Right atrium auricular region (tissue), 2 donors: ENCODE results near the gene TMEM242. TPM values are rescaled to one million over a fixed set of nuclear protein-coding genes. Genes with fewer than 3 reads are reported as not detected.

Source experiments
- DNase-seq: peaks from one replicate; pipeline ENCODE4 v3.0.0-alpha.2; 2019; ENCODE audit warnings: low spot score
- H3K27ac ChIP-seq, 2 donors: fragments of 200-600 bp; sonication (generic); 1 replicate in 1 of 2; 2 replicates in 1 of 2; pipeline ENCODE4 v1.5.1; 2016 to 2019
- H3K27me3 ChIP-seq, 2 donors: fragments of 200-600 bp; sonication (generic); one replicate each; pipeline versions ENCODE4 v1.5.1 to v1.6.0; 2017 to 2019
- H3K36me3 ChIP-seq: fragments of 200-600 bp; sonication (generic); one replicate; pipeline ENCODE4 v1.5.1; 2016
- H3K4me1 ChIP-seq, 2 donors: fragments of 200-600 bp; sonication (generic); one replicate each; pipeline versions ENCODE4 v1.5.1 to v1.6.0; 2017 to 2019
- H3K4me3 ChIP-seq, 2 donors: fragments of 200-600 bp; sonication (generic); 1 replicate in 1 of 2; 2 replicates in 1 of 2; pipeline ENCODE4 v1.5.1; 2017 to 2019; ENCODE audit warnings: mild to moderate bottlenecking in 1 of 2, moderate library complexity in 1 of 2
- H3K9me3 ChIP-seq, 2 donors: fragments of 200-600 bp; sonication (generic); one replicate each; pipeline ENCODE4 v1.5.1; 2019
- total RNA-seq, 2 donors: library from RNA; depleted of rRNA; stranded (reverse); fragments of >200 nt; gene quantifications; one replicate each; pipeline ENCODE4 v1.1.0, GENCODE V29; 2016
- TF ChIP-seq, protein P1 (sequence below), 2 donors: fragments of 200-600 bp; sonication (generic); IDR thresholded peaks; one replicate each; pipeline ENCODE4 v1.5.1; 2019; ENCODE audit warnings: antibody characterized with exemption in 2 of 2

The TMEM242 gene
- total RNA-seq, 2 donors from 2014 or later, result 4.9 to 6.2 TPM

GRCh38 chr6:157291356-157291755 is 32.0 kb downstream of the TMEM242 start:
- H3K27ac ChIP-seq, result no peak overlapping the region
- no peaks in the 10 kb centered on the region for H3K9me3 ChIP-seq
- no peaks in the 10 kb centered on the region for H3K27me3 ChIP-seq
- TF ChIP-seq, protein P1, sequence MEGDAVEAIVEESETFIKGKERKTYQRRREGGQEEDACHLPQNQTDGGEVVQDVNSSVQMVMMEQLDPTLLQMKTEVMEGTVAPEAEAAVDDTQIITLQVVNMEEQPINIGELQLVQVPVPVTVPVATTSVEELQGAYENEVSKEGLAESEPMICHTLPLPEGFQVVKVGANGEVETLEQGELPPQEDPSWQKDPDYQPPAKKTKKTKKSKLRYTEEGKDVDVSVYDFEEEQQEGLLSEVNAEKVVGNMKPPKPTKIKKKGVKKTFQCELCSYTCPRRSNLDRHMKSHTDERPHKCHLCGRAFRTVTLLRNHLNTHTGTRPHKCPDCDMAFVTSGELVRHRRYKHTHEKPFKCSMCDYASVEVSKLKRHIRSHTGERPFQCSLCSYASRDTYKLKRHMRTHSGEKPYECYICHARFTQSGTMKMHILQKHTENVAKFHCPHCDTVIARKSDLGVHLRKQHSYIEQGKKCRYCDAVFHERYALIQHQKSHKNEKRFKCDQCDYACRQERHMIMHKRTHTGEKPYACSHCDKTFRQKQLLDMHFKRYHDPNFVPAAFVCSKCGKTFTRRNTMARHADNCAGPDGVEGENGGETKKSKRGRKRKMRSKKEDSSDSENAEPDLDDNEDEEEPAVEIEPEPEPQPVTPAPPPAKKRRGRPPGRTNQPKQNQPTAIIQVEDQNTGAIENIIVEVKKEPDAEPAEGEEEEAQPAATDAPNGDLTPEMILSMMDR (IDR thresholded peaks at IDR 0.05), result no peak
- no peak for DNase-seq
- H3K4me3 ChIP-seq, result no peak overlapping the region
- peaks cover 8% of the 10 kb centered on the region for H3K36me3 ChIP-seq
- H3K4me1 ChIP-seq, result no peaks in the 10 kb centered on the region

- H3K4me3 ChIP-seq, result no peak overlapping the region
- H3K36me3 ChIP-seq, result peaks cover 8% of the 10 kb centered on the region
- no peak for DNase-seq
- no peaks in the 10 kb centered on the region for H3K4me1 ChIP-seq
- H3K9me3 ChIP-seq, result no peaks in the 10 kb centered on the region
- no peak overlapping the region for H3K27ac ChIP-seq
- H3K27me3 ChIP-seq, result no peaks in the 10 kb centered on the region
- TF ChIP-seq, protein P1 (IDR thresholded peaks at IDR 0.05), result no peak
Observed at GRCh38 chr6:157290797-157291196, 32.5 kb downstream of the TMEM242 start.

DNA sequence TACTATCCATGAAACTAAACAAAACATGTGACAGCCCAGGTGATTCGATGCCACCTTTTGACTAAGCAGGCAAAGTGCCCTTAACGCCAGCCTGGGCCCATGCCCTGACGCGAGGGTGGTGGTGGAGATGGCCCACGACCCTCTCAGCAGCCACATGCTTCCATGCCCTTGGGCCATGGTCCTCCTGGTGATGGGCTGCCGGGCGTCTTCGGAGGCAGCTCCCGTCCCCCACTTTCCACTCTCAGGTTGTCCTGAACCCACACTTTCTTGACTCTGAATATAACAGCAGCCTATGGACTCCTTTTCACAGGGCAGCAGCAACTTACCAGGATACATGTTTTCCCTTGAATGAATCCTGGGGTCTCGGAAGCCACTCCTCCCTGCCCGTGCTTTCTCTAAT is 33.6 kb downstream of the TMEM242 start:
- no peaks in the 10 kb centered on the region for H3K27me3 ChIP-seq
- no peak overlapping the region for H3K4me3 ChIP-seq
- no peak for DNase-seq
- peaks cover 8% of the 10 kb centered on the region for H3K36me3 ChIP-seq
- TF ChIP-seq, protein P1 (IDR thresholded peaks at IDR 0.05), result no peak
- no peaks in the 10 kb centered on the region for H3K9me3 ChIP-seq
- H3K27ac ChIP-seq, result no peak overlapping the region
- H3K4me1 ChIP-seq, result no peaks in the 10 kb centered on the region

DNA sequence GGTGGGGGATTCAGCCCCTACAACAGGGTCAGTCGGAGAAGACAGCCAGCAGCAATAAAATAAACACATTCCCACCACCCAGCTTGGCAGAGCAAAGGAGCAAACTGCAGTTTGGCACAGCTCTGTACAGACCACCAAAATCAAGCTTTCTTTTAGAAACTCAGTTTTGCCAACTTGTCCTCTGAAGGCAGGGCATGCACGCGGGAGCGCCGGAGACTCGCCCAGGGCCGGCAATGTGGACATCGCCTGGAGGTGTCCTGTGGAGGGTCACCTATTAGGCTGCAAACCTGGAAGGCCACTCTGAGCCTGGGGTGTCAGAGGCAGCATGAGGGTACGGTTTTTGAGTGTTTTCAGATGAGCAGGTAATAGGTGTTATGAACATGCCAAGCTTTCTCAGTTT is 34.7 kb downstream of the TMEM242 start:
- H3K36me3 ChIP-seq, result peaks cover 8% of the 10 kb centered on the region
- H3K27me3 ChIP-seq, result no peaks in the 10 kb centered on the region

DNA sequence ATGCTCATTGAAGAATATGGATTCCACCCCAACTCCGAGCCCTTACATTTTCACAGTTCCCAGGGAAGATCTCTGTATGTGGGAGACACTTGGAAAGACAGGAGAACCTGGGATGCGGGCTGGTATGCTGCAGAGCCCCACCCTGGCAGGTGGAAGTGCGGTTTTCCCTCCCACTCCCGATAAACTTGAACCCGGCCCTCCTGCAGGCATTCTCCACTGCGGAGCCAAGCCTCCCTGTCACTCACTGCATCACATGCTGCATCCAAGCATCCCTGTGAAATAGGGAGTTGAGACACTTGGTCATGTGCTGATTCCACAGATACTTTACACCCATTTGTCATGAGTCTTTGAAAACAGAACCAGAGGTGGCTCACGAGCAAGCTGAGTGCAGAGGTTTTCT is 35.4 kb downstream of the TMEM242 start:
- H3K27ac ChIP-seq, result no peak overlapping the region
- H3K27me3 ChIP-seq, result no peaks in the 10 kb centered on the region
- H3K36me3 ChIP-seq, result peaks cover 8% of the 10 kb centered on the region
- no peaks in the 10 kb centered on the region for H3K4me1 ChIP-seq
- no peak for DNase-seq
- no peak overlapping the region for H3K4me3 ChIP-seq
- H3K9me3 ChIP-seq, result no peaks in the 10 kb centered on the region
- TF ChIP-seq, protein P1 (IDR thresholded peaks at IDR 0.05), result no peak

More for the DNA sequence above, 34.7 kb downstream of the TMEM242 start:
- Histone ChIP-seq H3K9me3 (no peaks in the 10 kb centered on the region), H3K4me3 (no peak overlapping the region), H3K27ac (no peak overlapping the region), H3K4me1 (no peaks in the 10 kb centered on the region)
- no peak for DNase-seq
- TF ChIP-seq, protein P1 (IDR thresholded peaks at IDR 0.05), result no peak

GRCh38 chr6:157287247-157287850 is 36.0 kb downstream of the TMEM242 start:
- Histone ChIP-seq H3K4me1 (no peaks in the 10 kb centered on the region), H3K9me3 (no peaks in the 10 kb centered on the region), H3K27ac (no peak overlapping the region), H3K27me3 (no peaks in the 10 kb centered on the region), H3K36me3 (peaks cover 8% of the 10 kb centered on the region), H3K4me3 (no peak overlapping the region)
- no peak for DNase-seq
- TF ChIP-seq, protein P1 (IDR thresholded peaks at IDR 0.05), result no peak
